Measurements from ENCODE around the gene ODF4.

GRCh38 chr17:8384801-8385378 is 45.2 kb downstream of the ODF4 start:
- TF ChIP-seq POLR2A (IDR thresholded peaks at IDR 0.05; ENCODE audit: low read depth, low read length) = no peak
- TF ChIP-seq RCOR1 (IDR thresholded peaks at IDR 0.05; ENCODE audit: insufficient replicate concordance, low read length) = peak; percentile 21
- TF ChIP-seq, protein P1, sequence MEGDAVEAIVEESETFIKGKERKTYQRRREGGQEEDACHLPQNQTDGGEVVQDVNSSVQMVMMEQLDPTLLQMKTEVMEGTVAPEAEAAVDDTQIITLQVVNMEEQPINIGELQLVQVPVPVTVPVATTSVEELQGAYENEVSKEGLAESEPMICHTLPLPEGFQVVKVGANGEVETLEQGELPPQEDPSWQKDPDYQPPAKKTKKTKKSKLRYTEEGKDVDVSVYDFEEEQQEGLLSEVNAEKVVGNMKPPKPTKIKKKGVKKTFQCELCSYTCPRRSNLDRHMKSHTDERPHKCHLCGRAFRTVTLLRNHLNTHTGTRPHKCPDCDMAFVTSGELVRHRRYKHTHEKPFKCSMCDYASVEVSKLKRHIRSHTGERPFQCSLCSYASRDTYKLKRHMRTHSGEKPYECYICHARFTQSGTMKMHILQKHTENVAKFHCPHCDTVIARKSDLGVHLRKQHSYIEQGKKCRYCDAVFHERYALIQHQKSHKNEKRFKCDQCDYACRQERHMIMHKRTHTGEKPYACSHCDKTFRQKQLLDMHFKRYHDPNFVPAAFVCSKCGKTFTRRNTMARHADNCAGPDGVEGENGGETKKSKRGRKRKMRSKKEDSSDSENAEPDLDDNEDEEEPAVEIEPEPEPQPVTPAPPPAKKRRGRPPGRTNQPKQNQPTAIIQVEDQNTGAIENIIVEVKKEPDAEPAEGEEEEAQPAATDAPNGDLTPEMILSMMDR (conservative IDR thresholded peaks at IDR 0.05; ENCODE audit: low read depth, low read length) = no peak
